GM23338 (cell line): ENCODE results near the gene UBE3A.

Experiments
- CREB1 ChIP-seq: fragments of 250-450 bp; sonication (Bioruptor Pico); IDR thresholded peaks from 2 replicates; pipeline ENCODE4 v1.5.0; 2020; ENCODE audit warnings: low read depth, mild to moderate bottlenecking, moderate library complexity
- CTCF ChIP-seq, 2 experiments: fragments of 200-600 bp in 1 of 2; sonication (generic) in 1 of 2; conservative IDR thresholded peaks; 2 replicates each; pipeline versions ENCODE4 v1.5.1 to v1.6.1; 2016 to 2017; ENCODE audit warnings: antibody characterized with exemption in 2 of 2, low read depth in 2 of 2, mild to moderate bottlenecking in 2 of 2, moderate library complexity in 1 of 2
- EZH2 ChIP-seq: fragments of 200-600 bp; sonication (generic); IDR thresholded peaks from one replicate; pipeline ENCODE4 v1.8.0; 2017; ENCODE audit warnings: antibody characterized with exemption, mild to moderate bottlenecking, low read depth; ENCODE audit not compliant: unreplicated experiment
- EZH2phosphoT487 ChIP-seq: fragments of 200-600 bp; sonication (generic); IDR thresholded peaks from one replicate; pipeline ENCODE4 v1.8.1; 2018; ENCODE audit warnings: antibody characterized with exemption; ENCODE audit not compliant: unreplicated experiment
- JUNB ChIP-seq: IDR thresholded peaks from one replicate; pipeline ENCODE4 v1.6.1; 2016; ENCODE audit warnings: antibody characterized with exemption; ENCODE audit not compliant: unreplicated experiment
- NANOG ChIP-seq: IDR thresholded peaks from 2 replicates; pipeline ENCODE4 v1.6.1; 2016; ENCODE audit warnings: antibody characterized with exemption, borderline replicate concordance
- POLR2AphosphoS5 ChIP-seq: IDR thresholded peaks from 2 replicates; pipeline ENCODE4 v1.6.1; 2016; ENCODE audit warnings: antibody characterized with exemption, low read depth
- REST ChIP-seq: IDR thresholded peaks from one replicate; pipeline ENCODE4 v1.6.1; 2018; ENCODE audit warnings: antibody characterized with exemption; ENCODE audit not compliant: unreplicated experiment
- STAT1 ChIP-seq: IDR thresholded peaks from one replicate; pipeline ENCODE4 v1.6.1; 2016; ENCODE audit warnings: antibody characterized with exemption; ENCODE audit not compliant: unreplicated experiment
- ZNF114 ChIP-seq: fragments of 250-450 bp; sonication (Bioruptor Pico); IDR thresholded peaks from 2 replicates; pipeline ENCODE4 v1.5.0; 2020; ENCODE audit warnings: mild to moderate bottlenecking, moderate library complexity
- ZNF462 ChIP-seq: fragments of 250-450 bp; sonication (Bioruptor Pico); IDR thresholded peaks from 2 replicates; pipeline ENCODE4 v1.5.0; 2020; ENCODE audit warnings: mild to moderate bottlenecking, moderate library complexity
- TF ChIP-seq, protein P1 (sequence below): IDR thresholded peaks from 2 replicates; pipeline ENCODE4 v1.6.1; 2016; ENCODE audit warnings: antibody characterized with exemption

GRCh38 chr15:25403771-25404170 is 35.1 kb downstream of the UBE3A start:
- TF ChIP-seq CTCF (conservative IDR thresholded peaks at IDR 0.05; ENCODE audit: low read depth in 2 of 2) (no peak), POLR2AphosphoS5 (no peak), EZH2 (no peak), ZNF114 (CRISPR knock-in tag) (no peak), REST (no peak), JUNB (no peak), EZH2phosphoT487 (no peak), CREB1 (CRISPR knock-in tag) (no peak), ZNF462 (CRISPR knock-in tag) (no peak), NANOG (no peak), STAT1 (no peak)
- TF ChIP-seq, protein P1, sequence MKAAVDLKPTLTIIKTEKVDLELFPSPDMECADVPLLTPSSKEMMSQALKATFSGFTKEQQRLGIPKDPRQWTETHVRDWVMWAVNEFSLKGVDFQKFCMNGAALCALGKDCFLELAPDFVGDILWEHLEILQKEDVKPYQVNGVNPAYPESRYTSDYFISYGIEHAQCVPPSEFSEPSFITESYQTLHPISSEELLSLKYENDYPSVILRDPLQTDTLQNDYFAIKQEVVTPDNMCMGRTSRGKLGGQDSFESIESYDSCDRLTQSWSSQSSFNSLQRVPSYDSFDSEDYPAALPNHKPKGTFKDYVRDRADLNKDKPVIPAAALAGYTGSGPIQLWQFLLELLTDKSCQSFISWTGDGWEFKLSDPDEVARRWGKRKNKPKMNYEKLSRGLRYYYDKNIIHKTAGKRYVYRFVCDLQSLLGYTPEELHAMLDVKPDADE, result no peak
